GM18502 (cell line): ENCODE measurements around the gene NFE2.
"Not testable (repeated sequence)": the region's sequence is repeated elsewhere in the genome, so short reads cannot be mapped to it uniquely, and the experiment has no call there.

ENCODE experiments used
- ATAC-seq: cut with Tn5 transposase; IDR thresholded peaks from one replicate; pipeline ENCODE4 v1.9.1; 2021; ENCODE audit warnings: mild to moderate bottlenecking; ENCODE audit not compliant: unreplicated experiment, poor library complexity

The NFE2 gene

DNA sequence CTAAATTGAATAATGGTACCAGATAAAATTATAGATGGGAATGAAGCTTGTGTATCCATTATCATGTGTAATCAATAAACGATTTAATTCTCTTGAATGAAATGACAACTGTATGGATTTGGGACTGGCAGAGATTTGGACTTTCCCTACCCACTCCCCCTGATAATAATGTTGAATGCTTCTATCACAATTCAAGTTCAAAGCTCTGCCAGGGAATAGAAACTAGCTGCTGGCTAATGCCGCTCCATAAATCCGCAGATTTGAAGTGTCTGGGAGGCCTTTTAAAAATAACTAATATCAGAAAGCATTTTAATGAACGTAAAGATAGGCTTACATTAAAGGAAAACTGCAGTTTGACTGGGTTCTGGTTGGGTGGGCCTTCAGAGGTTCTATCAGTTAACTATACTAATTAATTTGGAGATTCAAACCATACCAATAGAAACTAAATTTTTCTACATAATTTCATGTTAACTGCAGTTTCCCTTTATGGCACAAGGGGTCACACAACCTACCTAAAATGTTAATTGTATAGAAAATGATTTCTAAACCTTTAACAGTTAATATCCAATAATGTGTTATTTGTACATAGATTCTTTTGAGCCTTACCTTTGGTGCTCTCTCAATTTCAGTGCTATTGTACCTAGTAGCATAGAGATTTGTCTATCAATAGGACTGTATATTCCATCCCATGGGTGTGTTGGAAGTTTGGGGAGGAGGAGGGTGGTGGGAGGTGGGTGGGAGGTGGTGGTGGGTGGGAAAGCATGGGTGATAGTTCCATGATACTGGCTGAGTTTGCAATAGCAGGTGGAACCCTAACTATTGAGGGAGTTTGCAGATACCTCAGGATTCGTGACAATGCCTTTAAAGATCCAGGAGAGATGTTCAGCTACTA is 15.4 kb downstream of the NFE2 start:
- ATAC-seq, result no peak

DNA sequence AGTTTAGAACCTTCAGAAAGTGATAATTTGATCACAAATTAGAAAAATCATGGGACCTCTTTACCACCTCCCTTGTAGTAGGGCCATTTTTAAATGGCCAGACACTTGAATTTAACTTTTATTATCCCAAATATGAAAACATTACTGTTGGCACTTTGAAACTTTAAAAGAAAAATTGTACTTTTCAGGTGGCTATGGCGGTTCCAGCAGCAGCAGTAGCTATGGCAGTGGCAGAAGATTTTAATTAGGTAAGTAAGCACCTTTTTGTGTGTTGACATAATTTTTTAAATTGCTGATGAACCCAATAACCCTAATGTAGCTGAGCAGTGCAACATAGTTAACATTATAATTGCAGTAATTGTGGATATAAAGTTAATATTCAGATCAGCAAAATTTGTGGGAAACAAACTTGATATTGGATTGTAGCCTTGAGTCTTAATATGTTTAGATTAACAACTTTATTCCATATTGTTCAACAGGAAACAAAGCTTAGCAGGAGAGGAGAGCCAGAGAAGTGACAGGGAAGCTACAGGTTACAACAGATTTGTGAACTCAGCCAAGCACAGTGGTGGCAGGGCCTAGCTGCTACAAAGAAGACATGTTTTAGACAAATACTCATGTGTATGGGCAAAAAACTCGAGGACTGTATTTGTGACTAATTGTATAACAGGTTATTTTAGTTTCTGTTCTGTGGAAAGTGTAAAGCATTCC is 16.6 kb downstream of the NFE2 start:
- ATAC-seq, result not testable (repeated sequence)

DNA sequence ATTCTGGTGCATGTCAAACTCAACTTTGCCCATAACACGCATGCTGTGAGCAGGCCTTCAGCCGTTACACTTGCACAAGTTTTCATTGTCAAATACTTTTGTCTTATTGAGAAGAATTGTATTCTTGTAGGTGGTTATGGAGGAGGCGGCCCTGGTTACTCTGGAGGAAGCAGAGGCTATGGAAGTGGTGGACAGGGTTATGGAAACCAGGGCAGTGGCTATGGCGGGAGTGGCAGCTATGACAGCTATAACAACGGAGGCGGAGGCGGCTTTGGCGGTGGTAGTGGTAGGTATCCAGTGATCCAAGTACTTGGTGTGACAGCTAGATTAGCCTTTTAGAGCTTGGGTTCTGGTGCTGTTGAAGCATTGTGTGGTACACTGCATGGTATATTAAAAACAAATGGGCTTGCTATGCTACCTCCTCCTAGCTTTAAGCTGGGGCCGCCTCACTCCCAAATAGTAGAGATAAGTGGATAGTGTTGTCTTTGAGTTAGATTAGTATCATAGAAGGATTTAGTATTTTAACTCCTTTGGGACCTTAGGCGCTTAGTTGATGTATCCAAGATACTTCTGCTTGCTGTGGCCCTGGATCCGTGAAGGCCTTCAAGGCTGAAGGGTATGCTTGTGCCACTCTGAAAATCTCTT is 17.7 kb downstream of the NFE2 start:
- ATAC-seq, result no peak

DNA sequence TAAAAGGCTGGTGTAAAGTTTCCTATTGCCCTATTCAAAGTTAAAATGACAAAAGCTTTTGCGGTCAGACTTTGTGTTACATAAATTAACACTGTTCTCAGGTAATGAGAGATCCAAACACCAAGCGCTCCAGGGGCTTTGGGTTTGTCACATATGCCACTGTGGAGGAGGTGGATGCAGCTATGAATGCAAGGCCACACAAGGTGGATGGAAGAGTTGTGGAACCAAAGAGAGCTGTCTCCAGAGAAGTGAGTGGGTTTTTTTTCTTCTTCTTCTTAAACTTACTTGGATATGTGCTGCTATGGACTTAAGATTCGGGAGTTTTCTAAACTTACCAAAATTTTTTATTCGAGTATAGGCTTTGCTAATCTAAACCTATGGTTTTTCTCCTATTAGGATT is 19.1 kb downstream of the NFE2 start:
- not testable (repeated sequence) for ATAC-seq

DNA sequence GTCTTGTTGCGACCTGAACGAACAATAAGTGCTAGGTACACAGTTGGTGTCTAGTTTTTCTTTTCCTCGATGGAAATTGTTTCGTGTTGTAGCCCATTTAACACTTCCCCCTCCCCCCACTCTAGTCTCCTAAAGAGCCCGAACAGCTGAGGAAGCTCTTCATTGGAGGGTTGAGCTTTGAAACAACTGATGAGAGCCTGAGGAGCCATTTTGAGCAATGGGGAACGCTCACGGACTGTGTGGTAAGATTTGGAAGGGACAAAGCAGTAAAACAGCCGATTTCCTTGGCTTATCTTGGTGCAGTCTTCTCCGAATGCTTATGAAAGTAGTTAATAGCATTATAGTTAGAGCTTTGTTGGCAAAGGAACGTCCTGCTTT is 19.6 kb downstream of the NFE2 start:
- ATAC-seq, result not testable (repeated sequence)

DNA sequence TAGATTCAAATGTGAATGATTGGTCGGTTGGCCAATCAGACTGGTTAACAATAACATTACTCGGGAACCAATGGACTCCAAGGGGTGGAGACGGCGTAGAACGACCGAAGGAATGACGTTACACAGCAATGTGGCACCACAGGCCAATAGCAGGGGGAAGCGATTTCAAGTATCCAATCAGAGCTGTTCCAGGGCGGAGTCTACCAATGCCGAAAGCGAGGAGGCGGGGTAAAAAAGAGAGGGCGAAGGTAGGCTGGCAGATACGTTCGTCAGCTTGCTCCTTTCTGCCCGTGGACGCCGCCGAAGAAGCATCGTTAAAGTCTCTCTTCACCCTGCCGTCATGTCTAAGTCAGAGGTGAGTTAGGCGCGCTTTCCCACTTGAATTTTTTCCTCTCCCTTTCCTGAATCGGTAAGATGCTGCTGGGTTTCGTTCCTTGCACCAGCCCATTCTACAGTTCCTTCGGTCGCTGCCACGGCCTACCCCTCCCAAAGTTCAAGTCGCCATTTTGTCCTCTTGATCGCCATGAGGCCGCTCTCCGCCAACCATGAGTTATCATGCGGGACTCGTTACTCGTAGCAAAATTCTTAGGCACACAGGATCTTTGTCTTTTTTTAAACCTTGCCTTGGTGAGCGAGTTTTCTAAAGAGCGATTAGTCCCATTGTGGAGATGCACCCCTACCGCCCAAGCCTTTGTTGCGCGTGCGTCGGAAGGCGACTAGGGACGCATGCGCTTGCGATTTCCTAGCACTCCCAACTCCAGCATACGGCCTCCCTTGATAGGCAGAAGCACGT is 20.2 kb downstream of the NFE2 start, which contains the start of gene HNRNPA1:
Gene HNRNPA1 (plus strand): TSS at position 259 of the 793 bp plus-strand sequence. CDS start 82 bp downstream, at position 341.
- peak; percentile 87 for ATAC-seq

DNA sequence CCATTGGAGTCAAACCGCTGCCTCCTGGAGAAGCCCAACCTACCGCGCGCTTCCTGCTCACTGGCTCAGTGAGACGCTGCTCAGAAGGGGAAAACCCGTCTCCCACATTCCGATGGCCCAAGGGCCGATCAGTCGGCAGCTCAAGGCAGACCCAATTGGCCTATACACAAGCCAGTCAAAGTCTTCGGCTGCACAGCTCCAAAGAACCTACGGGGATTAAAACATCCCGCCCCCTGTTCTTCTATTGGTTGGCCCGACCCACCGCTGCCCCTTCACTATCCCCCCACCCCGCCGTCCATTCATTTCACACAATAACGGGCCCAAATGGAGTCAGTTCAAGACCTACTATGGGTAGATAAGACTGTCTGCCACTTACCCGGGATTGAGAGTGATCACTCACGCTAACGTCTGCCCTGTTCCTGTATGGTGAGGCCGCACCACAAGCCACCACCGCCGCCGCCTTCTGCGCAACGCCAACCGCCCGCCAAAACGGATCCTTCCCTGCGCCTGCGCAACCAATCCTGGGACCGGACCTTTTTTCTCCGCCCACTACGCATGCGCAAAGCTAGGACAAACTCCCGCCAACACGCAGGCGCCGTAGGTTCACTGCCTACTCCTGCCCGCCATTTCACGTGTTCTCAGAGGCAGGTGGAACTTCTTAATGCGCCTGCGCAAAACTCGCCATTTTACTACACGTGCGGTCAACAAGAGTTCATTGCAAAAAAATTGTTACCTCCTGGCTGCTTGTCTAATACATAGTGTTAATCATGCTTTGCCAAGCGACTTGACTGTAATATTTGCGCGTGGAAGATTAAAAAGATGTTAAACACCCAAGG is 21.0 kb downstream of the NFE2 start, which contains the start of gene CBX5:
Gene CBX5 (minus strand): TSS at position 491 of the 836 bp plus-strand sequence. CDS start 22,472 bp downstream, outside the sequence.
- peak; percentile 76 for ATAC-seq

DNA sequence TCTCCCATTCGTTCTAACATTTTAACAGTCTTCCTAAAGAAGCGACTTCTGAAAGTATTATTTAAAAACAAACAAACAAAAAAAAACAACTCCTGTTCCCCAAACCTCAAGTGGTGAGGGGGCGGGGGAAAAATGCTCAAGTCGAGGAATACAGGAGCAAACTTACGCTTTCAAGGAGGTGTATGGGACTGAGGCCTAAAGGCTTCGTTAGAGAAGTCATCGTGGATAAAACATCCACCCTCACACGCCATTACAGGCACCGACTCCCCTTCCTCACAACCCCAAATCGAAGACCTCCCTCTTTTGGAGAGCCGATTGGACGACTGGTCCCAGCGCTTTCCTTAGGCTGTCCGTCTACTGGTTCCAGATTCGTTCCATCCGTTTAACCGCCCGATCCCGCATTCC is 21.6 kb downstream of the NFE2 start:
- no peak for ATAC-seq

DNA sequence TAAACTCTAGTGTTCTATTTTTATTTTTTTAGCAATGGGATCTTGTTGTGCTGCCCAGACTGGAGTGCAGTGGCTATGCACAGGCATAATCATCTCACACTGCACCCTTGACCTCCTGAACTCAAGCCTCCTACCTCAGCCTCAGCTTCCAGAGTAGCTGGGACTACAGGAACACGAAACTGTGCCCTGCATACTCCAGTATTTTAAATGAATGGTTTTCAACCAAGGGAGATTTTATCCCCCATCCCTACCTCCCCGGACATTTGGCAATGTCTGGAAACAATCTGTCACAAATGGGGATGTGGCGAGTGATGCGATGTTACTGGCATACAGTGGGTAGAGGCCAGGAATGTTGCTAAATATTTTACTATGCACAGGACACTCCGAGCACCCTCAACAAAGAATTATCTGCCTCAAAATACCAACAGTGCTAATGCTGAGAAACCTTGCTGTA is 23.0 kb downstream of the NFE2 start:
- no peak for ATAC-seq

DNA sequence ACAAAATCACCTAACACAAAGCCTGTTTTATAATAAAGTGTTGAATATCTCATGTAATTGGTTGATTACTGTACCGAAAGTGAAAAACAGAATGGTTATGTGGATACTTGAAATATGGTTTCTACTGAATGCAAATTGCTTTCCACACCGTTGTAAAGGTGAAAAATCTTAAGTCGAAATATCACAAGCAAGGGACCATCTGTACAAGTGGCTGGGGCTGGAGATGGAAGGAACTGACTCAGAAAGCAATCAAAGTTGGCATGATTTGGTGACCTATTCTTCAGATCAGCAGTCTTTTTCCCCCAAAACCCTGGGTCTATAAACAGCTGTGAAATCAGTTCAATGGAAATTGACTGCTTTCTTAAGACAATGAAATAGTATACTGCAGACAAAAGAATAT is 24.4 kb downstream of the NFE2 start:
- ATAC-seq, result no peak

DNA sequence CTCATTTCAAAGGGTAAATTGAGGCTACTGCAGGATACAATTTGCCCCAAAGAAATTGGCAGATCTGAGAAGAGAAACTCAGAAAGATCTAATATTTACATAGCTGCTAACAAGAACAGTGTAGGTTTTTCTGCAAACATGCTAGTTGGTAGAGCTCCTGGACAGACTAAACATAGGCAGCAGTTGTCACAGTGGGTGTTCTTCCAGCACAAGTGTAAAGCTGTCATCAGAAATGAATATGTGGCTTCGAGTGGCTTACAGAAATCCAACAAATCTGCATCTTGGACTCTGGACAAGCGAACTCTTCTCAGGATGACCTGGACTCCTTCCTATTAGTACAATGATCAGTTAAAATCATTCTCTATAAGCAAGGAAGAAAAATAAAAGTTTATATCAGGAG is 26.8 kb downstream of the NFE2 start:
- no peak for ATAC-seq

DNA sequence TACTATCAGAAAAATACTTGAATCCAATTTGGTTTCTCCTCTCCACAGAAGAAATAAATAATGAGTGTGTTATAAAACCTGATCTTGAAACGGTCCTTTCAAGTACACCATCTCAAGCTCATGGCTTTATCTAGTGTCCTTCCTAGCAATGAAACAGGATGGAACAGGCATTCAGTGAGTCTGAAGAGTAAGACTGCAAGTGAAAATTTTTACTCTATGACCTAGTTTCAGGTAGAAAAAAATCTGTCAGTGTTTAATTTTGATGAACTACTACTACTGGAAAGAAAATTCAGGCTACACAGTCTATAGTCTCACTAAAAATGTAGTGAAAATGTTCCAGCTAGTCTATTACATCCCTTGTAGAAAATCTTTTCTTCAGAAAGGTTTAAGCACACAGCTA is 28.6 kb downstream of the NFE2 start:
- ATAC-seq, result no peak

DNA sequence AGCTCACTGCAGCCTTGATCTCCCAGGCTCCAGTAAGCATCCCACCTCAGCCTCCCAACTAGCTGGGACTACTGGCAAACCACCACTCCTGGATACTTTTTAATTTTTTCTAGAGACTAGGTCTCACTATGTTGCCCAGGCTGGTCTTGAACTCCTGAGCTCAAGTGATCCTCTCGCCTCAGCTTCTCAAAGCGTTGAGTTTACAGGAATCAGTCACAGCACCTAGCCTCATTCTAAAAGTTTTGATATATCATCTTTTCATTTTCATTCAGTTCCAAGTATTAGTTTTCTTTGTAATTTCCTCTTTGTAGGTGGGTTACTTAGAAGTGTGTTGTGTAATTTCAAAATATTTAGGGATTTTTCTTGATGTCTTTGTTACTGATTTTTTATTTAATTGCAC is 30.5 kb downstream of the NFE2 start:
- no peak for ATAC-seq

DNA sequence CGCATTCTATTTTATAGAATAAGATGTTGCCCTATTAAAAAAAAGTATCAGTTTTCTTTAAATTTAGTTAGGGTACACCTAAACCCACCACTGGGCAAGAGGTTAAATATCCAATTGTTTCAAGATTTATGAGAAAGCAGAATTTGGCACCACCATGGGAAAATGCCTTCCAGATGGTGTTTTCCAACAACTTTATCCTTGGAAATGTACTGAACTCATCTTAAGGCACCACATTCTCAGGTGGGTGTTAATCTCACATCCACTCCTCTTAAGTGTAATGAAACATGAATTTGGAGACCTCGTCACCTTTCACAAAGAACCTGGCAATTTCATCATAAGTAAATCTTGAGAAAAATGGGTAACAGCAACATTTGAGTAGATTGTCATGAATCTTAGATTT is 34.0 kb downstream of the NFE2 start:
- ATAC-seq, result no peak

DNA sequence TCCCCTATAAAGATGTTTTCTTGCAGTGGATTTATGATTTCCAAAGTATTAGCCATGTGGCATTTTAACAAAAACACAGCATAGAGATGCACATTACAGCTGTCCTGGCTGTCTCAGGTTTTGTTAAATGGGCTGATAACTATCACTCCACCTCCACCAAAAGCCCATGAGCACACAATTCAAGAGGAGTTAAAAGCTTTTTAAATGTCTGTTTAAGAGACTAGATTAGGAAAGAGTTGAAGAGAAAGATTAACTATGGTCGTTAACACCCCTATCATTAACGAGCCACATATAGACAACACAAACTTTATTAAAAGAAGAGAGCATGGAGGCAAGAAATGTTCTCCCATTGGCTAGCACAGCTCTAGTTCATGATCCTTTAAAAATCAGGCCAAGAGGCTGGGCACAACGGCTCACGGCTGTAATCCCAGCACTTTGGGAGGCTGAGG is 35.4 kb downstream of the NFE2 start:
- ATAC-seq, result no peak

DNA sequence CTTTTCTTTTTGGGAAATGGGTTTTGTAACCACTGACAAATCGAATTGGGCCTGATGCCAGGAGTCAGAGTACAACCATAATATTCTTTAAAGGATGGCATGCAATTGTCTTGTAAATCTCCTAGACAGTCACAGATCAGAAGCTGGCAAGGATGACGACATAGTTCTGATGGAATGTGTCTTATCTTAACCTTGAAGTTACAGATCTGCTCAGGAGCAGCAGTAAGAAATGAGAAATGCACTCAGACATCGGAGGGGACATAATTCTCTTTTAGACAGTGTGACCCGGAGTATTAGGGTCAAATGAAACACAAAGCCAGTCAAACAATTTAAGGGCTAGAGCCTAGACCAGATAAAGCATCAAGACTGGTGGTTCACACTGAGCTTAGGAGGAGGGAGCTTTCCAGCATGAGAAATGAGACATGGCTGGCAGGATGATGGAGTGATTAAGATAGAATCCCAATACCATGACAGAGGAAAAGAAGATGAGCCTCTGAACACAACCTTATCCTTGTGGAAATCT is 38.4 kb downstream of the NFE2 start:
- no peak for ATAC-seq

DNA sequence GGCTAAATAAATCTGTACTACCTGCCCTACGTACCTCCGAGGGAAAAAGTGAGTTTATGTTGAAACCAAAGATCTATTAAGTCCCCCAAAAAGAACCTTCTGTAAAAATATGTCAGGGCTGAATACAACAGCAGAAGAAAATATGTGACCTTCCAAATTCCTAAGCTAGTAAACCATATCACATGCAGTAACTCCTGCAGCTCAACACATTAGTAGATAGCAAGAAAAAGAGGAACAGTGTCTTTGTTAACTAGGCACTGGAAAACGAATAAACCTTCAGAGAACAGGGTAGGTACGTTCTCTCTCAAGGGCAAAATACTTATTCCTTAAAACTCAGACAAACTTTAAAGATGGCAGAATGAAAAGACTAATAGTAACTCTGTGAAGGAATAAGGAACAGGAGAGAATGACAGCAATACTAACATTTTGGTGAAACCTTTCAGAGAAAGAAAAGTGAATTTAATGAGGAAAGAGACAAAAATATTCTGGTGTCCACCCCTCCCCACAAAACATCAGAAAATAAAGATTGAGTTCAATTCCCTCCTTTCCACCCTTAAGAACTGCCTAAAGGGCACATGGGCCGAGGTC is 38.9 kb downstream of the NFE2 start:
- no peak for ATAC-seq

DNA sequence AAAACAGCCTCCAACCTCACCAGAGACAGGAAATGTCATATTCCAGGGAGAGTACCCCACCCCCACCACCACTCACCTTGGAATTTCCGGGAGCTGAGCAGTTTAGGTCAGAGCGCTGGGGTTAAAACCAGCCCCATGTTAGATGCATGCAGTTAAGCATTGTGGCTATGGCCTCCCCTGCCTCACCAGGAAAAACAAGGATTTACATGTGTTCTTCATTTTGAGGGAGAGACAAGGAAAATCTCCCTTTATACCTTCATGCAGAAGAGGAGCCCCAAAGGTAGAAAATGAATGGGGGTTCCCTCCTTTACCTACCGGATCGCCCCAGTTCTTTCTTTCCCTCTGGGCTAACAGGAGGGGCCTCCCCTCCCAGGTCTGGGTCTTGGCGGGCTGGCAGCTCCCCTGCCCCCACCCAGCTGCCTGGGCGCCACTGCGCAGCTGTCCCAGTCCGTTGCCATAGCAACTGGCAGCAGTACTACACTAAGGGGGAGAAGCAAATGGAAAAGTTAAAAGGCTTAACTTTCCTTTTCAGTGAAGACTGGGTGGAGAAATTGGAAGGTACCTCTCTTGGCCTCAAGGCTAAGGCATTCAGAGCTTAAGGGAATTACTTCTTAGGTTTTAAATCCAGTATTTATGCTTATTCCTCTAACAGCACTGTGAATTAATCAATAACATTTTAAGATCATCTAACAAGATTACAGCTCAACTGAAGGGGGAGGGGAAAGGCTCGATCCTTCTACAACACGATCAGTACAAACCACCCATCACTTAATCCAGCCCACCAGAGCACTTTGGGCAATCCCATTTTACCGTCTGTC is 41.4 kb downstream of the NFE2 start:
- ATAC-seq, result peak; percentile 85
